Gastrocnemius medialis (tissue), 4 donors: ENCODE measurements around the gene NHERF2.

ENCODE experiments used
- CTCF ChIP-seq, 5 experiments: fragments of 450-650 bp in 3 of 5; fragments of 200-600 bp in 2 of 5; sonication (generic) in 2 of 5; IDR thresholded peaks in 4 of 5; conservative IDR thresholded peaks in 1 of 5; 1 replicate in 4 of 5; 2 replicates in 1 of 5; pipeline ENCODE4 v1.5.1; 2016 to 2019; ENCODE audit warnings: antibody characterized with exemption in 5 of 5, mild to moderate bottlenecking in 3 of 5, moderate library complexity in 3 of 5
- POLR2A ChIP-seq, 2 donors: fragments of 450-650 bp; IDR thresholded peaks; one replicate each; pipeline ENCODE4 v1.6.1; 2017; ENCODE audit warnings: antibody characterized with exemption in 2 of 2, mild to moderate bottlenecking in 2 of 2, moderate library complexity in 2 of 2

DNA sequence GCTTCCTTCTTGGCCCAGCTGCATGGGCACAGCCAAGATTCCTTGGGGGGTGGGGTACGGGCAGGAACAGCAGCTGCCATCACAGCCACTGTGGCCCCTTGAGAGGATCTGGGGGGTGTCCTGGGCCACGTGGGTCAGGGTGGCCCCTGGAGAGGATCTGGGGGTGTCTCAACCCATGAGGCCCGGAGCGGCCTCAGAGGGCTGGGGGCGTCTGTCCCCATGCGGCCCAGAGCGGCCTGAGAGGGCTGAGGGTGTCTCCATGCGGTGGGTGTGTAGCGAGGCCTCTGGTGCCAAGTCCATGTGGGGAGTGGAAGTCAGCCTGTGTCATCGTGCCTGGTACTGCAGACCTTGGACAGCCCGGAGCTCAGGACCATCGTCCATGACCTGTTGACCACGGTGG lies 34.8 kb downstream of the NHERF2 start:
- TF ChIP-seq POLR2A (IDR thresholded peaks at IDR 0.05) (no peak), CTCF (IDR thresholded peaks at IDR 0.05 in 4 of 5, conservative IDR thresholded peaks at IDR 0.05 in 1 of 5) (no peak)
